Hematopoietic multipotent progenitor cell treated with erythropoietin and hydrocortisone succinate and interleukin-3 and kit ligand, for 17 days (in vitro differentiated cells): ENCODE data around the gene ETV5.

Experiments
- DNase-seq: peaks from one replicate; pipeline ENCODE4 v3.0.0-alpha.2; 2015; ENCODE audit warnings: low spot score

Gene ETV5

DNA sequence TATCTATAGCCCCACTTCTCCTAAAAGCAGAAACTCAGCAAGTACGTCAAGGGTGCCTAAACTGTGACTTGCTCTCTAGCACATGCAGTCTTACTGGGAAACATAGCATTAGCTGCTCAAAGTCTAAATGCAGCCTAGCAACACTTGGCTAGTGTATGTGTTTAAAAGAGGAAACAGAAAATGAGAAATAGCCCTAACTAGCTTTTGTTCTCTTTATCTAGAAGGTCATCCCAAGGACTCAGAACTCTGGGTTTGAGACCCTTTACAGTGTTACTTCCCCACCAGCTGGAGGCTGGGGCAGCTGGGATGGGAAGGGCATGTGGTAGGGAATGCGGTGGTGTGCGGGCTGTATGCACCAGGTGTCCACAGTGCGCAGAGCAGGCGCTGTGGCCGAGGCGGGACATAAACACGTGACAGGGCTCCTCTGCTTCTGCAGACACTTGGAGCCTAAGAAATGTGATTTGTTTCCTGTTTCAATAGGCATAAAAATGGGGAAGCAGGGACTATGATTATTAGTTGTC is 13.3 kb downstream of the ETV5 start:
- DNase-seq, result no peak

DNA sequence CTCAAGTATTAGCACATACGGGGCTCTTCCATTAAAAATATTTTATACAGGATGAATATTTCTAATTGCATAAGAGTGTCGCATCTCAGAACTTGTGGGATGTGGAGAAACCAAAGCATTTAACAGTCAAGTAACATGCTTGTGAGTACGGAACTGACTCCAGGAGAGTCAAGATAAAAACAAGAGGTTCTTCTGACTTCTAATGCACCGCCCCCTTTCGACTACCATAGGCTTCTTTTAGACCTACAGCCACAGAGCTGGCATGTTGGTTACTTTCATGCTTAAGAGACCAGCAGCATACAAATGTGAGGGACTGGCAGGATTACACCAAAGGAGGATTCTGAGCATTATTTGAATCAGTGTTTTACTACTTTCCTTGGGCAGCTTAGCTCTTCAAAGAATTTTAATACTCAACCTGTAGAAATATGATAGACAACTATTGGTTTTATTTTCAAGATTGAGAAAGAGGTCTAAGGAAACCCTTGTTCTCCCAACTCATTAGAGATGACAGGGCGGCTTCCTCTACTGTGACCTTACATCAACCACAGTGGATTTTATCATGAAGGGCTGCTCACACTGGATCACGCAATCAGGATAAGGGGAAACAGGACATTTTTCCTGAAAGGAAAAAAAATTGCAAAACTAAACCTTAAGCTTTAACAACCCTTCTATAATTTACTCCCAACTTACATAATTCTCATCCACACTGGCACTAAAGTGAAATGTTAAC is 14.0 kb downstream of the ETV5 start:
- no peak for DNase-seq

DNA sequence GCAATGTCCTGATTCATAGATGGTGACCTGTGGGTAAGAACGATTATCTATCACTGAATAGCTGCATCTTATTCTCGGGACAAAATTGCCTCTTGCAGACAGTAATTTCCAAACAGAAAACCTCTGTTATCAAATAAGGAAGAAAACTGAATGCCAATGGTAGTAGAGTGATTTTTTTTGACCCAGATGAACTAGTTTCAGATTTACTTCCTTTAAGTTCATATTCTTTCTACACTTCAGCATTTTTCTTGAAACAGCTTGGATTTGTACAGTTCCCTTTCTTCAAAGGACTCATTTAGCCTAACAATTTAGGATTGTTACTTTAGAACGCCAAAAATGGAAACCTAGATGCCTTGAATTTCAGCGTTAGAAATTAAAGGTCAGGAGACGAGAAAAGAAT is 14.6 kb downstream of the ETV5 start:
- DNase-seq, result no peak

DNA sequence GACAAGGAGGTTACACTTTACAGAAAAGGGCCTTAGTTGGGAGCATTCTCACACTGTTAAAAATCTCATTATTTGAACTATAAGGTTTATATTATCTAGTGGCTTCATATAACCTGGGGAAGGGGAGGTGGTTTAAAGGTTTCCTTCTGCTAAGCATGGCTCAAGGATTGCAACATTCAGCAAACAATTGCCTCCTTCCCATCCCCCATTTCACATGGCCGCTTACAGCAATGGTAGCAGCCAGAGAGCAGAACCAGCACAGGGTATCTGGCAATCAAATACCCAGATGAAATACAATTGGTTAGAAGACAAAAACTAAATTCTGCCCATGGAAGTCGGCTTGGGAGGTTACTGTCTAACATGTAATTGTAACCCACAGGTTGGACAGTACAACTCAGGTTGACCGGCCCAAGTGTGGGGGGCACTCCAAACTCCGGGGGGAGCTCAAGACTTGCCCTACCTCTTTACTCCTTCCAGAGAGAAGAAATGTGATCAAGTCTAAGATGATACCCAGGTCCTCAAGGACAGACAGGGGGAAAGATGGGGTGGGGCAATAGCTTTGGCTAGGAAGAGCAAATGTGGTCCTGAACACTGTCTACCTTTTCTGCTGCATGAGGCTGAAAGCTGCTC is 15.5 kb downstream of the ETV5 start:
- no peak for DNase-seq

DNA sequence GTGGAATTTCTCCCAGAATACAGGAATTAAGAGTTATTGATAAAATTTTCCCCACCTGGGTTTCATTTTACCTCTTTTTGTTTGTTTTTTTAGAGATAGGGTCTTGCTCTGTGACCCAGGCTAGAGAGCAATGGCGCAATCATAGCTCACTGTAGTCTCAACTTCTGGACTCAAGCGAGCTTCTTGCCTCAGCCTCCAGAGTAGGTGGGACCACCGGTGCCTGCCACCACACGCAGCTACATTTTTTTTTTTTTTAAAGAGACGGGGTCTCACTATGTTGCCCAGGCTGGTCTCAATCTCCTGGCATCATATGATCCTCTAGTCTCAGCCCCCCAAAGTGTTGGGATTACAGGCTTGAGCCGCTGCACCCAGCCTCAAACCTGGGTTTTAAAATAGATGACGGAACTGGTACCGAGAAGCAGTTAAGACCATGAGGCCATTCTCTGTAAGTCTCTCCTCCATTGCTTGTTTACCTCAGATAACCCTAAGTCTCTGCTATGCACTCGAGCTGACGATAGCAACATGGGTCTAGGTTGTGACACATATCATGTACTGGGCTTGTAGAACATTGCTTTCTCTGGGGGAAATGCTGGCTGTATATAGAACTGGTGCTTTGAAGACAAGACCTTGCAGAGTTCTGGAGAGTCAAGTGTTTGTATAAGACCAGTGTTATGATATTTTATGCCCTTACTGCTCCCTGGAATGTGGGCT is 16.4 kb downstream of the ETV5 start:
- no peak for DNase-seq

DNA sequence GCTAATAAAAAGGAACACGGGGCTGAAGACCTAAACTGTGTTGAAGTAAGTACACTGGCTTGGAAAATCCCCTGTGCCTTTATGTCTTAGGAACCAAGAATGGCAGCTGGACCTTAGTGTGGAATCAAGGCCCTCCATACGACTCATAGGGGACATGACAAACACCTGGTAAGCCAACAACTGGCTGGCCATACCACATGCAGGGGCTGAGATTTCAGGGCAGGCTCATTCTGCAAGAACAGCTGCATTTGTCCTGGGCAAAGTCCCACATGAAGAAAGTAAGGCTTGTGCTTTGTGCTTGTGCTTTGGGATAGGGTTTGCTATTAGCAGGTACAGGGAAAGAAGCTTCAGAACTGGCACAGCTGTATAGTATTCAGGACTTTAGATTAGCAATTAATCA is 18.0 kb downstream of the ETV5 start:
- no peak for DNase-seq

DNA sequence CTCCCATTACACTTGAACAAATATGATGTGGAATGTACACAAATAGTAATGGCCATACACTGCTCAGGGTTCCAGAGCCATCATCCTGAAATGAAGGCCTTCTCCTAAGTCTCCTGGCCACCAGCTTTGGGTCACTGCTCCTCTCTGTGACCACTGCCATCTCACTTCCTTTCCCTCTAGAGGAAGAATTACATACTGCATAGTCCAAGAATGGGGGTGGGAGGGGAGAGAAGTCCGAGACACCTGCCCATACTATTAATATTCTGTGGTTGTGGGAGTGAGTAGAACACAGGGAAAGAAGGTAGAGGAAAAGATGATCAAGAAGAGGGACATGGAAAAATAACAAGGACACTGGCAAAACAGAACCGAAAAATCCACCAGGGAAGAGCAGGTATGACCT is 20.6 kb downstream of the ETV5 start:
- no peak for DNase-seq

DNA sequence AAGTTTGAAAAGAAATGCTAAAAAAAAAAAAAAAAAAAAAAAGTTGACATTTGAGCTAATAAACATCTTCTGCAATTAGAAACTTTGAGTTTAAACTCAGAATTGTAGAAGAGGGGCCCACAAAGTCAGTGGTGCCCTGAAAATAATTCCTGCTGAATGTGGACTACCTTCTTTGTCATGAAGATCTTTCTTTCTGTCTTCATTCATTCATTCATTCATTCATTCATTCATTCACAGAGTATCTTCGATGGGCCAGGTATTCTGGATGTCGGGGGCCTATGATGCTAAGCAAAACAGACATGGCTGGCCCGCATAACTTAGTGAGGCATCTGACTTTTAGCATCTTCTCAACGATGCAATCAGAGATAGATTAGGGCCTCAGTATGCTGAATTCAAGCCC is 24.6 kb downstream of the ETV5 start:
- DNase-seq, result no peak

DNA sequence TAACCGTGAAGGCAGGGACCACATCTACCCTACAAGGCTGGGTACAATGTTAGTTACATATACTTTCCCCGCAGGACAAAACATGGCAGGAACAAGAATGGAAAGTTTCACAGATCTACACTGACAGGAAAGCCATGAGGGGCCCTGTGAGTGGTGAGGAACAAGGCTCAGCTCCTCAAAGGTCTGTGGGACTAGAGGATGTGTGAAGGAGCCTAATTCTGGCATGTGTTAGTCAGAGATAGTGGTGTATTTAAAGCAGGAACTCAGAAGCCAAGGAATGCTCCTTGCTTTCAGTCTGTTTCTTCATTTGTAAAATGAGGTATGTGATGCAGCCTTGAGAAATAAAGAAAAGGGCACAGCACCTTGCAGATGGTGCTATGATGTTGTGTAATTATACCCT is 25.1 kb downstream of the ETV5 start:
- DNase-seq, result no peak

DNA sequence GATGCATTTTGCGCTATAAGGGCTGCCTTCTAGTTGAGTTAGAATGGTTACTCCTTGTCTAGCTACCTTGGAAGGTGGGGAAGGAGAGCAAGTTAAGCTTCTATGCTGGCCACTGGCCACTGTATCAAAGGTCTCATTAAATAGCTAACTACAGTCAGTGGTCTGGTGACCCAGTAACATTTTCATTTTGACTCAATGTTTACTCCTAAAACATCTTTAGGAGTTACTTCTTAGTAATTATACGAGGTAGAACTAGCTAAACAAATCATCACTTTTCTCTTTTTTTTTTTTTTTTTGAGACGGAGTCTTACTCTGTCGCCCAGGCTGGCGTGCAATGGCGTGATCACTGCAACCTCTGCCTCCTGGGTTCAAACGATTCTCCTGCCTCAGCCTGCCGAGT is 26.7 kb downstream of the ETV5 start:
- DNase-seq, result no peak

DNA sequence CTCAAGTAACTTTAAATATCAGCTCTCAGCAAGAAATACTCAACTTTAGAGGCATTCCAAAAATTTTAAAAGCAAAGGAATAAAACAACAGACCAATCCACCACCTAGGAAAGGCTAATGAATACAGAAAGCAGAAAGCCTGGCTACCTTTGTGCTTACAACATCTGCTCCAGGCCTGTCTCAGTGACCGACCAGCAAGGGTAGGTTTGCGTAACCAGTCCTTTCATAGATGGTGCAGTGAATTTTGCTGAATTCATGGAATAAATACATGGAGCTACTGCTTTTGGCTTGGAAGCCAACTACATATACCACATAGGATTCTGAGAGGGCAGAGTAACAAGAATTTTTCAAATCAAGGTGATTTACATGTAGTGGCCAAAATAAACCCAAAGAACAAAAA is 27.2 kb downstream of the ETV5 start:
- no peak for DNase-seq

DNA sequence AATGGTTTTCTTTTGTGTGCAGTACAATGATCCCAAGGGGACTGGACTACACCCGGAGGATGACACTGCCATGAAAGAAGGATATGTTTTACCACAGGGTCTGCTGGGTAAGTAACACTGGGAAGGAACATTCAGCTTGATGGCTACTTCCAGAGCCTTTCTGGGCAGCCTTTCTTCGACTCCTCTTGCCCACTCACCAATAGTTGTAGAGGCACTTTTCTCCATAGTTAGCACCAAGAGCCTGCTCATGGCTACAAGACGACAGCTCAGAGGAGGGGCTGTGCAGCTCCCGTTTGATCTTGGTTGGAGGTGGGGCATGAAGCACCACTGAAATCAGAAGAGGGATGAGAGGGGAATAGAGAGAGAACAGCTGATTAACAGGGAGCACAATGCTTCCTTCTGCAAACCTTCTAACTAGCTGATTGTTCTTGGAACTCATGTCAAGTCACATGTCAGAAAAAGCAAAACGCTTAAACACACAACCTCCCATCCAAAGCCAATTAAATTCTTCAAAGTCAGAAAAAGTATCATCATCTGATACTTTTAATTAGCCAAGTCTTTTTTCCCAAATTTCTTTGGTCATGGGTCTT is 27.9 kb downstream of the ETV5 start:
- DNase-seq, result no peak

DNA sequence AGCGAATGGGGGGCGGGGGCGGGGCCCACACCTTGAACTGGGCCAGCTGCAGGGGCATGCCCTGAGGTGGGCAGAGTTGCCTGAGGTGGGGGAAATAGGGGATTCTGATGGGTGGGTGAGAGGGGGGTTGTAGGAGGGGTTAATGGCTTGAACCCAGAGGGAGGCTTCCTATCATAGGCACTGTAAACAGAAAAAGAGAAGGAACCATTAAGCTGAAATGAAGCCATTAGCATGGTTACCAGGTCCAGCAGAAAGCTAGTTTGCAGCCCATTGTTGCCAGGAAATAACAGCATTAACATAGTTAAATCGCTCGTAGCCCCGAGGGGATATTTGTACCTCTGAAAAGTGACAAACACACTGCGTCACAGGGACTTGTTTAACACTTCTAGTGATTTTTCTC is 29.0 kb downstream of the ETV5 start:
- DNase-seq, result no peak

DNA sequence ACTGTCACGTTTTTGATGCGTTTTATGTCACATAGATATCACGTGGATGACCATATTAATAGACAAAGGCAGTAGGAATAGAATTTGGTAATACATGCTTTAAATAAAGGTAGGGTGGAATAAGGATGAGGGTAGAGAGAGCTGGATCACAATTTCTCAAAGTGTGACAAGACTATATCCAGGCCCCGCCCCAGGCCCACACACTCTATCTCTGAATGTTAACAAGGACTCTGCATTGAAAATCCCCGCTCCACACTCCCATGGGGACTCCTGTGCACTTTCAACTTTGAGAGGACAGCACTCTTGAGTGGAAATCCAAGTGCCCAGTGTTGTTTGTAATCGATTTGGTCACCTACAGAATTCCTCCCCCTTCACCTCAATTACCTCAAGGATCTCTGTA is 31.4 kb downstream of the ETV5 start:
- no peak for DNase-seq

DNA sequence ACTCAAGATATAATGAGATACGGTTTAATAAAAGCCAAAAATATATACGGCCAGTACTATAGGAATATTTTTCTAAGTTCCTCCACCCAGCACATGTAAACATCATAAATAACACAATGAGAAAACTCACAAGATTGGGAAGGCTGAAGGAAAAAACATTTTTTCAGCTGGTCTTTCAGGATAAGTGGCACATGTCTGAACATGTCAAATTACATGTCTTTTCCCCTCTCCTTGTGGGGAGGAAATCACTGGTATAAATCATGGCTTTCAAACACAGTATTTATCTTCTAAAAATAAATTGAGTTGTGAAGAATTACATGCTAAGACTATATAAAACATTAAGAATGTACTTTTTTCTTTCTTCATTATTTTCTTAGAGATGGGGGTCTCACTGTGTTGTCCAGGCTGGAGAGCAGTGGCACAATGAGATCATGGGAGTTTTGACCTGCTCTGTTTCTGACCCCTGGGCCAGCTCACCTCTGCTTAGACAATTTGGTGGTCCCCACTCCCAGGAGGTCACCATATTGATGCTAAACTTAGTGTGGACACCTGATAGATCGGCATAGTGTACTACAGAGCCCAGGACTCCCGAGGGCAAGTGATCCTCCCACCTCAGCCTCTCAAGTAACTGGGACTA is 32.8 kb downstream of the ETV5 start:
- DNase-seq, result no peak

DNA sequence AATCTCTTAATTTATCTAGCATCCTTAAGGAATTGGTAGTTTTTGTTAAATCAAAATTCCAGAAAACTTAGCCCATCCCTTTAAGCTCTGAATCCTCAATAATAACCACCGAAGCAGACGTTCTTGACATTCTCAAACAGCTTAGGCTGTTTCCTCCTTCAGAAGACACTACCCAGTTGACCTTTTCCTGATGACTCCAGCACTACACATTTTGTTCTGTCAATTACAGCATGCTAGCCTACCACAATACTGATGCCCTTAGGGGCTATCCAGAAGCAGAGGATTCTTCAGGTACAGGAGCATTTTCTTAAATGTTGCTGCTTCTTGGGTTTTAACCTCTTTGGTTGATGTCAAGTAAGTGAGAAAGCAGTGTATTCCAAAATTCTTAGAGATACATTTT is 33.4 kb downstream of the ETV5 start:
- DNase-seq, result no peak

DNA sequence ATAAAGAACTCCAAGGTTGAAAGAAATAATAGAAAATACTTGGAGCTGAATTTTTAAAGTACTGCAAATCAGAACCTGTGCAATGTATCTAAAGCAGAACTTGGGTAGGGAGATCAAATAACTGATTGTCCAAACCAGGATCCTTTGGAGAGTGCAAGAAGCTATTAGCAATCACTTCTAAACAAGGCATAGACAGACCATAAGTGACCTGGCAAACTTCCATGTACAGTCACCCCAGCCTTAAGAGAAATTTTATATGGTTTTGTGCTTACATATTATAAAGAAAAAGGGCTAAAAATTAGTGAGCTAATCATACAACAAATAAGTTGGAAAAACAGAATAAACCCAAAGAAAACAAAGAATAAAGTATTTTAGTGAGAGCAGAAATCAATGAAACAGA is 35.2 kb downstream of the ETV5 start:
- no peak for DNase-seq

DNA sequence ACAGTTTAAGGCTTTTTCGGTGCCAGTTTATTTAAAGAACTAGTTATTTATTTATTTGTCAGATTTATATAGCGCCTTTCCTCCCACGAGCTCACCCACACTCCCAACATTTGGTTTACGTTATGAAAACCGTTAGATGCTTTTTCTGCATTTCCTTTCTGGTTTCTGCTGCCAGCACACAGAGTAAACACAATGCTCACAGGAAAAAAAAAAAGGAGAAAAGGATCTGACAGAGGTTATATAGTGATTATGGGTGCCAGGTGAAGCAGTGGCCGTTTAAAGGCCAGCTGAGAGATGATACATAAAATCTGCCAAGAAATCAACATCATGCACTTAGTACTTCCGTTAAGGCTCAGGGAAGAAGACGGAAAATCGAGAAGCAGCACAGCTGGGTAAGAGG is 37.9 kb downstream of the ETV5 start:
- DNase-seq, result no peak

DNA sequence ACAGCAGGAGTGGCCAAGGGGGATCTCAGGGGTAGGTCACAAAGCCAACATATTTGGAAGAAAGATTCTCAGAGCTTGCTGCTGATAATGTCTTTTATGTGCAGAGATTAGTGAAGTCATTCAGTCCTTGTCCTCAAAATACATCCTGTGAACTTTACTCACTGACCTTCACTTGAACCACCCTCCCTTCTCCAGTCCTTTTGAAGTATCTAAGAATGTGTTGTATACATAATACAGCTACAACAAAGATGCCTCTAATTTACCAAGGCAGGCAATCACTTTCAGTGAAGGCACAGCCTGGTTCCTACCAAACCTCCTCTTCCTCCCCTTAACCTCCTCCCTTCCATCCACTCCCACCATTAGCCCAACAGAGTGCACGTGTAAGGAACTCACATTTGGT is 38.3 kb downstream of the ETV5 start:
- no peak for DNase-seq

DNA sequence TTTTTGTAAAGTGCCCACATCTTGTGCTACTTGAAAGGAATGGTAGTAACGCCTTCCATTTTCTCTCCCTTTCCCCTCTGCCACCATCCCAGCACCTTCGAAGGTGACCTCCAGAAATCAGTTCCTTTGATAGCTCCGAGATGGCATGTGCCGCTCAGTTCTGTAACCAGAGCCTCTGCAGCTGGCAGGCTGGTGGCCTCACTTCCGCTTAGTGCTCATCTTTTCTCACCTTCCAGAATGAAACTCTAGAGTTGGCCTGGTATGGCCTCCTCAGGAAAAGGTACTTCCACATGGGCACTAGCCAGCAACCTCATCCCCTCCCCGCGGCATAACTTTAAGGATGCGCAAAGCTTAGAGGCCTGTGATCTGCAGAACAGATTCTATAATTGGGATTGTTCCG is 38.8 kb downstream of the ETV5 start:
- no peak for DNase-seq

DNA sequence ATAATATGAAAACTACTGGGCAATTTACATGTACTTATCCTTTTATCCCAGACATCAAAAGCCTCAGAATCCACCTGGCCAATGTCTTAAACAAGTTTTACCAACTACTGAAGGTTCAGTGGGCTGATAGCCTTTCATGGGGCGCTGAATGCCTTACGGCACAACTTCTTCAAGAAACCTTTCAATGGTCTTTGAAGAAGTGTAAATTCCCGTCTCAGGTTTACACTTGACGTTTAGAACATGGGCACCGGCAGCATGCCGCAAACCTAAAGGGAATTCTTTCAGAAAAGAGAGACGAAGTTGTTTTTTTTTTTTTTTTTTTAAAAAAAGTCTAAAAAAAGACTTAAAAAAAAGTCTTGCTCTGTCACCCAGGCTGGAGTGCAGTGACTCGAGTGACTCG is 39.7 kb downstream of the ETV5 start:
- DNase-seq, result no peak

DNA sequence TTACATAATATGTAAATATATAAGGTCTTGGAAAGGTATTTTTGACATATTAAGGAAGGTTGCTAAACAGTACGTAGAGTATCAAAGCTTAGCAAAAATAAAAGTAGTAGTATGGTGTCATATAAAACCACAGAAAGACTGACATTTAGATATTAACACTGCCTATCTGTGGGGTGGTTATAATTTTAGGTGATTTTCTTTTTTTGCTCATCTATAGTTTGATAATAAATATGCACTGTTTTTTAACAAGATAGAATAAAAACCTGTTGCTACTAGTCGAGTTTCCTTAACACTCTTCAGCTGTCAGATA is 40.7 kb downstream of the ETV5 start:
- DNase-seq, result no peak
